NCI-H1092 (cell line): Measurements from ENCODE around the gene RAPGEF2.
"Not testable (repeated sequence)": the region's sequence is repeated elsewhere in the genome, so short reads cannot be mapped to it uniquely, and the experiment has no call there.

Experiments used
- DNase-seq: peaks from one replicate; lab custom pipeline; 2025; lab: John Stamatoyannopoulos, UW

The RAPGEF2 gene

GRCh38 chr4:159315879-159316278, 213.0 kb downstream of the RAPGEF2 start:
- DNase-seq = not testable (repeated sequence)

GRCh38 chr4:159317203-159317602, 214.3 kb downstream of the RAPGEF2 start:
- DNase-seq = no peak

GRCh38 chr4:159319027-159319426, 216.1 kb downstream of the RAPGEF2 start:
- DNase-seq = no peak

GRCh38 chr4:159326480-159326879, 223.6 kb downstream of the RAPGEF2 start:
- no peak for DNase-seq

GRCh38 chr4:159328766-159329165, 225.9 kb downstream of the RAPGEF2 start:
- DNase-seq = no peak

GRCh38 chr4:159334461-159334860, 231.6 kb downstream of the RAPGEF2 start:
- DNase-seq = no peak

GRCh38 chr4:159337041-159337440, 234.2 kb downstream of the RAPGEF2 start:
- no peak for DNase-seq

GRCh38 chr4:159341522-159341921, 238.6 kb downstream of the RAPGEF2 start:
- no peak for DNase-seq

- no peak for DNase-seq
Observed at GRCh38 chr4:159342374-159342773, 239.5 kb downstream of the RAPGEF2 start.

- no peak for DNase-seq
Observed at GRCh38 chr4:159343116-159343515, 240.2 kb downstream of the RAPGEF2 start.

- DNase-seq = no peak
Observed at GRCh38 chr4:159344877-159345276, 242.0 kb downstream of the RAPGEF2 start.

GRCh38 chr4:159346681-159347080, 243.8 kb downstream of the RAPGEF2 start:
- no peak for DNase-seq

GRCh38 chr4:159347813-159348212, 244.9 kb downstream of the RAPGEF2 start:
- DNase-seq = no peak

GRCh38 chr4:159349332-159349731, 246.5 kb downstream of the RAPGEF2 start:
- no peak for DNase-seq

GRCh38 chr4:159352609-159353008, 249.7 kb downstream of the RAPGEF2 start:
- DNase-seq = no peak

- no peak for DNase-seq
Observed at GRCh38 chr4:159353422-159354116, 250.7 kb downstream of the RAPGEF2 start.

GRCh38 chr4:159355466-159355865, 252.6 kb downstream of the RAPGEF2 start:
- DNase-seq = no peak

- DNase-seq = no peak
Observed at GRCh38 chr4:159357350-159357749, 254.5 kb downstream of the RAPGEF2 start.

GRCh38 chr4:159358226-159358625, 255.3 kb downstream of the RAPGEF2 start:
- DNase-seq = no peak

- no peak for DNase-seq
Observed at GRCh38 chr4:159360549-159360948, 257.7 kb downstream of the RAPGEF2 start.

- DNase-seq = no peak
Observed at GRCh38 chr4:159363361-159363760, 260.5 kb downstream of the RAPGEF2 start.

GRCh38 chr4:159366966-159367780, 264.3 kb downstream of the RAPGEF2 start:
- no peak for DNase-seq

GRCh38 chr4:159367781-159368080, 264.9 kb downstream of the RAPGEF2 start:
- DNase-seq = no peak

GRCh38 chr4:159368320-159368719, 265.4 kb downstream of the RAPGEF2 start:
- no peak for DNase-seq
